A549 (cell line): Measurements from ENCODE around the gene CYP1A2. TPM values are rescaled to one million over a fixed set of nuclear protein-coding genes. Genes with fewer than 3 reads are reported as not detected.

Experiments
- ATAC-seq, 2 experiments: fragments of 200-7000 bp in 1 of 2; fragments of >200 bp in 1 of 2; cut with Nextera tagmentation in 1 of 2; cut with Tn5 transposase in 1 of 2; 3 replicates each; pipeline versions ENCODE4 v1.8.0 to v1.9.1; 2018 to 2020; ENCODE audit warnings: mild to moderate bottlenecking in 1 of 2, moderate library complexity in 1 of 2
- CTCF ChIA-PET: fragments of 300-600 bp; sonication (Branson Sonifier 250); formaldehyde crosslinking; extraction: SDS; loops from one replicate; lab custom pipeline; 2021; ENCODE audit warnings: antibody characterized with exemption, inconsistent platforms; lab: Yijun Ruan, JAX
- POLR2A ChIA-PET: fragments of 350-600 bp; formaldehyde crosslinking; extraction: SDS; loops from one replicate; lab custom pipeline; 2021; ENCODE audit warnings: antibody characterized with exemption, inconsistent platforms; lab: Yijun Ruan, JAX
- DNase-seq, 2 experiments: peaks; one replicate each; pipeline versions ENCODE4 v3.0.0 to v3.0.0-alpha.2; 2011 to 2016; ENCODE audit warnings: low read depth in 1 of 2, low spot score in 1 of 2
- FAIRE-seq: peaks from 2 replicates; lab custom pipeline; 2011; peaks lifted over from hg19 to GRCh38; lab: Jason Lieb, UNC
- H3K27ac ChIP-seq, 2 experiments: fragments of >200 bp; sonication (Bioruptor Twin); formaldehyde crosslinking; 3 replicates each; pipeline ENCODE4 v1.5.1; 2016 to 2017
- H3K4me1 ChIP-seq: fragments of >200 bp; sonication (Bioruptor Twin); formaldehyde crosslinking; 3 replicates; pipeline ENCODE4 v1.6.1; 2016
- H3K4me2 ChIP-seq: fragments of >200 bp; sonication (Bioruptor Twin); formaldehyde crosslinking; 3 replicates; pipeline ENCODE4 v1.6.1; 2016
- H3K4me3 ChIP-seq: fragments of >200 bp; sonication (Bioruptor Twin); formaldehyde crosslinking; 3 replicates; pipeline ENCODE4 v1.5.1; 2016
- H3K9me3 ChIP-seq: fragments of >200 bp; sonication (Bioruptor Twin); formaldehyde crosslinking; 3 replicates; pipeline ENCODE4 v1.6.1; 2016
- BHLHE40 ChIP-seq: IDR thresholded peaks from 2 replicates; pipeline ENCODE4 v1.6.1; 2012; ENCODE audit warnings: low read depth, low read length, inconsistent platforms
- CBX8 ChIP-seq: fragments of 200-600 bp; sonication (generic); IDR thresholded peaks from 2 replicates; pipeline ENCODE4 v1.6.1; 2016
- CEBPB ChIP-seq, 2 experiments: fragments of >200 bp in 1 of 2; sonication (Bioruptor Twin) in 1 of 2; formaldehyde crosslinking in 1 of 2; IDR thresholded peaks; 2 replicates each; pipeline ENCODE4 v1.6.1; 2012 to 2016
- CHD2 ChIP-seq: fragments of 150-350 bp; IDR thresholded peaks from 2 replicates; pipeline ENCODE4 v1.6.1; 2014; ENCODE audit warnings: low read length; ENCODE audit not compliant: partially characterized antibody
- E2F6 ChIP-seq: IDR thresholded peaks from 2 replicates; pipeline ENCODE4 v1.6.1; 2012; ENCODE audit warnings: low read depth, borderline replicate concordance
- ESRRA ChIP-seq: fragments of 150-350 bp; IDR thresholded peaks from 2 replicates; pipeline ENCODE4 v1.6.1; 2014; ENCODE audit warnings: mild to moderate bottlenecking, low read length, borderline replicate concordance
- FOSB ChIP-seq: fragments of 250-450 bp; sonication (Bioruptor Pico); IDR thresholded peaks from 2 replicates; pipeline ENCODE4 v1.5.0; 2020; ENCODE audit warnings: mild to moderate bottlenecking, moderate library complexity
- FOXS1 ChIP-seq: fragments of 250-450 bp; sonication (Bioruptor Pico); IDR thresholded peaks from 2 replicates; pipeline ENCODE4 v1.5.0; 2020; ENCODE audit warnings: mild to moderate bottlenecking, moderate library complexity
- HDAC2 ChIP-seq: fragments of 200-600 bp; sonication (generic); IDR thresholded peaks from 2 replicates; pipeline ENCODE4 v1.6.1; 2016
- HEYL ChIP-seq: fragments of 250-450 bp; sonication (Bioruptor Pico); IDR thresholded peaks from 2 replicates; pipeline ENCODE4 v1.8.0; 2021; ENCODE audit warnings: mild to moderate bottlenecking, moderate library complexity
- HOXB13 ChIP-seq: fragments of 250-450 bp; sonication (Bioruptor Pico); IDR thresholded peaks from 2 replicates; pipeline ENCODE4 v1.5.0; 2020; ENCODE audit warnings: low read depth, mild to moderate bottlenecking, moderate library complexity
- HOXB5 ChIP-seq: fragments of 250-450 bp; sonication (Bioruptor Pico); IDR thresholded peaks from 2 replicates; pipeline ENCODE4 v1.5.0; 2020; ENCODE audit warnings: mild to moderate bottlenecking, moderate library complexity
- JUN ChIP-seq, 2 experiments: fragments of >200 bp; sonication (Bioruptor Twin); formaldehyde crosslinking; IDR thresholded peaks; 2 replicates in 1 of 2; 3 replicates in 1 of 2; pipeline ENCODE4 v1.6.1; 2016 to 2017
- KDM5A ChIP-seq: fragments of 200-600 bp; sonication (generic); IDR thresholded peaks from 2 replicates; pipeline ENCODE4 v1.6.1; 2016; ENCODE audit warnings: antibody characterized with exemption, mild to moderate bottlenecking
- MAX ChIP-seq: IDR thresholded peaks from 2 replicates; pipeline ENCODE4 v1.6.1; 2012
- MAZ ChIP-seq: fragments of 150-350 bp; IDR thresholded peaks from 2 replicates; pipeline ENCODE4 v1.6.1; 2014; ENCODE audit warnings: antibody characterized with exemption, low read depth, low read length, borderline replicate concordance
- MYC ChIP-seq: IDR thresholded peaks from 2 replicates; pipeline ENCODE4 v1.6.1; 2012; ENCODE audit warnings: mild to moderate bottlenecking, inconsistent platforms, low read length, improper control_type of control experiment, borderline replicate concordance
- NPAS2 ChIP-seq: fragments of 250-450 bp; sonication (Bioruptor Pico); IDR thresholded peaks from 2 replicates; pipeline ENCODE4 v1.8.0; 2022; ENCODE audit warnings: mild to moderate bottlenecking, moderate library complexity, borderline replicate concordance
- NR3C1 ChIP-seq: fragments of >200 bp; sonication (Bioruptor Twin); formaldehyde crosslinking; IDR thresholded peaks from 3 replicates; pipeline ENCODE4 v1.6.1; 2017
- PBX3 ChIP-seq: IDR thresholded peaks from 2 replicates; pipeline ENCODE4 v1.6.1; 2012
- POLR2A ChIP-seq: IDR thresholded peaks from 2 replicates; pipeline ENCODE4 v1.6.1; 2012; ENCODE audit warnings: mild to moderate bottlenecking, low read length
- RARB ChIP-seq: fragments of 250-450 bp; sonication (Bioruptor Pico); IDR thresholded peaks from 2 replicates; pipeline ENCODE4 v1.8.0; 2021; ENCODE audit warnings: mild to moderate bottlenecking, moderate library complexity
- REST ChIP-seq: fragments of 200-600 bp; sonication (generic); IDR thresholded peaks from 2 replicates; pipeline ENCODE4 v1.6.1; 2016; ENCODE audit warnings: antibody characterized with exemption, mild to moderate bottlenecking, moderate library complexity
- RFX5 ChIP-seq: fragments of 450-650 bp; IDR thresholded peaks from 2 replicates; pipeline ENCODE4 v1.7.1; 2014; ENCODE audit warnings: antibody characterized with exemption, mild to moderate bottlenecking, moderate library complexity
- SMC3 ChIP-seq: fragments of >200 bp; sonication (Bioruptor Twin); formaldehyde crosslinking; IDR thresholded peaks from 3 replicates; pipeline ENCODE4 v1.6.1; 2018; ENCODE audit warnings: inconsistent platforms
- SREBF2 ChIP-seq: fragments of 450-650 bp; IDR thresholded peaks from 2 replicates; pipeline ENCODE4 v1.6.1; 2014; ENCODE audit warnings: mild to moderate bottlenecking, moderate library complexity
- TFCP2L1 ChIP-seq: fragments of 250-450 bp; sonication (Bioruptor Pico); IDR thresholded peaks from 2 replicates; pipeline ENCODE4 v1.5.0; 2021; ENCODE audit warnings: mild to moderate bottlenecking
- TP53 ChIP-seq: fragments of 250-450 bp; sonication (Bioruptor Pico); IDR thresholded peaks from 2 replicates; pipeline ENCODE4 v1.5.0; 2021; ENCODE audit warnings: mild to moderate bottlenecking, moderate library complexity
- ZNF302 ChIP-seq: fragments of 250-450 bp; sonication (Bioruptor Pico); IDR thresholded peaks from 2 replicates; pipeline ENCODE4 v1.9.0; 2021; ENCODE audit warnings: inconsistent platforms, mild to moderate bottlenecking, moderate library complexity
- WGBS: methylation state at CpG from one replicate; pipeline ENCODE4 v1.1.6; 2017; ENCODE audit errors: missing lambda C conversion rate; 5-methylcytosine and 5-hydroxymethylcytosine counted together
- polyA minus RNA-seq: library from RNA; depleted of rRNA, polyadenylated mRNA; stranded (reverse); fragments of >200 nt; gene quantifications from 2 replicates; pipeline ENCODE4 v1.2.3, GENCODE V29; 2011; rRNA and poly(A)+ RNA removed
- polyA plus RNA-seq, 4 experiments: library from polyadenylated mRNA; depleted of rRNA in 3 of 4; stranded (reverse); fragments of >200 nt; fragmentation: RNase III in 1 of 4; extraction: RNeasy Plus Mini Kit Qiagen cat#74134 plus additional on column Dnase treatment in 1 of 4; gene quantifications; 2 replicates in 3 of 4; 3 replicates in 1 of 4; pipeline ENCODE4 v1.2.3, GENCODE V29; 2011 to 2017

CYP1A2 gene
- polyA plus RNA-seq (2011; rRNA removed): not detected in 2 replicates
- polyA plus RNA-seq (2012; cell fraction: cytosol; rRNA removed): not detected in 2 replicates
- not detected in 2 replicates for polyA plus RNA-seq (2012; cell fraction: nucleus; rRNA removed)
- polyA plus RNA-seq (2017; fragmentation: RNase III; extraction: RNeasy Plus Mini Kit Qiagen cat#74134 plus additional on column Dnase treatment): not detected in 3 replicates
- polyA minus RNA-seq: not detected in 2 replicates

- TF ChIP-seq HDAC2 (no peak), MYC (no peak), HEYL (CRISPR knock-in tag) (no peak), MAZ (no peak), HOXB13 (CRISPR knock-in tag) (no peak), HOXB5 (no peak), CHD2 (no peak), JUN (IDR thresholded peaks at IDR 0.05) (no peak), SMC3 (no peak), NR3C1 (no peak), NPAS2 (CRISPR knock-in tag) (no peak), TFCP2L1 (CRISPR knock-in tag) (no peak)
- no peak within 1 kb of the TSS for H3K4me3 ChIP-seq
- H3K4me1 ChIP-seq: no peaks in the 10 kb centered on the region
- ATAC-seq: no peak
- H3K27ac ChIP-seq: no peak within 1 kb of the TSS
- ChIA-PET CTCF (interaction anchor here (0.6 to 7.8 kb wide), 3 partner anchors 9 to 115 kb away, joined by 3 to 56 read pairs (median 3); no protein-coding TSS in a partner anchor), POLR2A (no interaction called here)
- H3K9me3 ChIP-seq: no peaks in the 10 kb centered on the region
- H3K4me2 ChIP-seq: no peak within 1 kb of the TSS
- WGBS: 74% methylated on average over 3 of the region's 3 CpGs
- no peak for FAIRE-seq
- DNase-seq: no peak
These were observed at the start of gene CYP1A2 for GRCh38 chr15:74748322-74748946. Gene CYP1A2, plus strand, starts transcription at chr15:74748845. Its CDS starts 894 bp downstream, at chr15:74749739.

- WGBS: 0% methylated on average over 1 of the region's 1 CpG
- H3K4me2 ChIP-seq: no peak overlapping the region
- no peak overlapping the region for H3K4me3 ChIP-seq
- no peak for DNase-seq
- no peaks in the 10 kb centered on the region for H3K4me1 ChIP-seq
- FAIRE-seq: no peak
- no peaks in the 10 kb centered on the region for H3K9me3 ChIP-seq
- POLR2A ChIA-PET: no interaction called here
- H3K27ac ChIP-seq: no peak overlapping the region
- no peak for TF ChIP-seq FOXS1 (CRISPR knock-in tag)
- no peak for TF ChIP-seq MAX
- no peak for TF ChIP-seq CBX8
- no peak for TF ChIP-seq RFX5
- TF ChIP-seq SREBF2: no peak
- TF ChIP-seq FOSB: no peak
- TF ChIP-seq NPAS2 (CRISPR knock-in tag): no peak
- TF ChIP-seq NR3C1: no peak
- no peak for TF ChIP-seq CEBPB (IDR thresholded peaks at IDR 0.05)
- TF ChIP-seq ZNF302 (CRISPR knock-in tag): no peak
- TF ChIP-seq KDM5A: no peak
- TF ChIP-seq TP53 (CRISPR knock-in tag): no peak
- no peak for TF ChIP-seq BHLHE40
- no peak for TF ChIP-seq E2F6
- no peak for TF ChIP-seq POLR2A
- TF ChIP-seq PBX3: no peak
- no peak for TF ChIP-seq SMC3
- no peak for TF ChIP-seq ESRRA
- no peak for TF ChIP-seq REST
- TF ChIP-seq RARB: no peak
- CTCF ChIA-PET: no interaction called here
- no peak for ATAC-seq
These were observed 39.6 kb upstream of the CYP1A2 start for GRCh38 chr15:74709011-74709410.
